C1 segment of cervical spinal cord (tissue), 14 donors: ENCODE measurements around the gene PRTFDC1.

Source experiments
- DNase-seq, 14 donors: peaks; one replicate each; lab custom pipeline; 2025; lab: John Stamatoyannopoulos, UW

PRTFDC1 gene

DNA sequence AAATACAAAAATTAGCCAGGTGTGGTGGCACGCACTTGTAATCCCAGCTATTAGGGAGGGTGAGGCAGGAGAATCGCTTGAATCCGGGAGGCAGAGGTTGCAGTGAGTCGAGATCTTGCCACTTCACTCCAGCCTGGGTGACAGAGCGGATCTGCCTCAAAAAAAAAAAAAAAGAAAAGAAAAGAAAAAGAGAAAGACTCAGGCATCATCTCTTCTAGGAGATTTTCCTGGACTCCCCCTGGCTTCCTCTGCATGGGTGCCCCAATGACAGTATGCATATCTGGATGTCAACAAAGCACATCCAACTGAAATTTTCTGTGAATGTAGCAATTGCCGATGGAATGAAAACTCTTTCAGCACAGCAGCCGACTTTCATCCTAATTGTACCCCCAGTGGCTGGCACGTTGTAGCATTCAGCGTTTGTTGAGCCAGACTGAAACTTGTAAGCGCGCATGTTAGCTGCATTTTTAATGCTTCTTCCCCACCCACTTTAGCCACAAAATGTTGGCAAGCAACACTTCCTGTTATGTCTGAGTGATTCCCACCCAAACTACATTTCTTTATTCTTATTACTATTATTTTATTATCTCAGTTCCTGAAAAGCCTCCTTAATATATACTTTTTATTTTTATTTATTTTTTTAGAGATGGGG lies 70.2 kb downstream of the PRTFDC1 start:
- DNase-seq: no peak

DNA sequence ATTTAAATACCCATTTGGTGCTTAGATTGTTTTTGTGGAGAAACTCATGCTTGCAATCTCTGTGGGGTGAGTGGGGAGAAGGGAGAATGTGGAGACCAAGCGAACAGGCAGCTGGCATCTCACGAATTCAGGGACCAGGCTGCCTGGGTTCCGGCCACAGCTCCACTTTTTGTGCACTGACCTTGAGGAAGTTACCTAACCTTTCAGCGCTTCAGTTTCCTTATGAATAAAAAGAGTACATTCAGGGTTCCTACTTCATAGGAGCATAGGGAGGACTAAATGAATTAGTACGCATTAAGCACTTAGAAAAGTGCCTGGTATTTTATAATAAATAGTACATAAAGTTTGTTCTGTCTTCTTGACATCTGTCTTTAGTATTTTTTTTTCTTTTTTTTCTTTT lies 72.5 kb downstream of the PRTFDC1 start:
- no peak for DNase-seq

DNA sequence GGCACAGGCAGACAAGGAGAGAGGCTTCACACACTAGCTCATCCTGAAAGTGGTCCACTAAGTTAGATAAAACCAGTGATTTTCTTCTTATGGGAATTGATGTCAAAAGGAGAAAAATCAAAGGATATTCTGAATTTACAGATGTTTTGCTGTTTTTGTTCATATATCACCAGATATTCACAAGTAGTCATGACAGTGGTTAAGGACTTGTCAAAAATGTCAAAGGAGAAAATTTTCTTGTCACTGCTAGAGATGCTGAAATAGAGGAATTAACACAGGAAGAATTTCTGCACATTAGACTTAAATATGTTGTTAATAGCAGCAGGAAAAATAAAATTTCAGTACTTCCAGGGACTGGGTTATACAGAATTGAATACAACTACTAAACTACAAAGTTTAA lies 78.3 kb downstream of the PRTFDC1 start:
- no peak for DNase-seq

DNA sequence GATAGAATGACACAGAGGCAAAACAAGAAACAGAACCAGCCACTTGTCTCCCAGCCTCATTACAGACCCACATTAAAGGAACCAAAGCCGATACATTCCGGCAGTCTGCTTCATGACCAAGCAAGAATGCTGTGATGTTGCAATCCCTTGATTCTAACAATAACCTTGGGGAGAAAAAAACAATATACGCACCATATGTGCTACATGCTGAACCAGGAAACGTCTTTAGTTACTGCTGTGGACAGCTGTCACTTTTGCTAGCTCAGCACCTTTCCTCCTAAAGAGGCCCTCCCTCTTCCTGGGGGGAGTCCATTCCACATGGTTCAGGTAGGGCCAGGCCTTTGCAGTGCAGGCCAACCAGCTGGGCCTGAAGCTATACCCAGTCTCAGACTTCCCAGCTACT lies 79.1 kb downstream of the PRTFDC1 start:
- peak in 4 of 14 donors; percentile 23 to 36 (median 33) for DNase-seq

DNA sequence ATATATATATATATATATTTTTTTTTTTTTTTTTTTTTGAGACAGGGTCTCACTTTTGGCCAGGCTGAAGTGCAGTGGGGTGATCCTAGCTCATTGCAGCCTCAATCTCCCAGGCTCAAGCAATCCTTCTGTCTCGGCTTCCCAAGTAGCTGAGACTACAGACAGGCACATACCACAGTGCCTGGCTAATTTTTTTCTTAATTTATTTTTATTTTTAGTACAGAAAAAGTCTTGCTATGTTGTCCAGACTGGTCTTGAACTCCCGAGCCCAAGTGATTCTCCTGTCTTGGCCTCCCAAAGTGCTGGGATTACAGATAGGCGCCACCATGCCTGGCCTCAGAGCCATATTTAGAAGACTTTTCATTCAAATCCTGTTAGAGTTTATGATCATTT lies 79.6 kb downstream of the PRTFDC1 start:
- DNase-seq: no peak

DNA sequence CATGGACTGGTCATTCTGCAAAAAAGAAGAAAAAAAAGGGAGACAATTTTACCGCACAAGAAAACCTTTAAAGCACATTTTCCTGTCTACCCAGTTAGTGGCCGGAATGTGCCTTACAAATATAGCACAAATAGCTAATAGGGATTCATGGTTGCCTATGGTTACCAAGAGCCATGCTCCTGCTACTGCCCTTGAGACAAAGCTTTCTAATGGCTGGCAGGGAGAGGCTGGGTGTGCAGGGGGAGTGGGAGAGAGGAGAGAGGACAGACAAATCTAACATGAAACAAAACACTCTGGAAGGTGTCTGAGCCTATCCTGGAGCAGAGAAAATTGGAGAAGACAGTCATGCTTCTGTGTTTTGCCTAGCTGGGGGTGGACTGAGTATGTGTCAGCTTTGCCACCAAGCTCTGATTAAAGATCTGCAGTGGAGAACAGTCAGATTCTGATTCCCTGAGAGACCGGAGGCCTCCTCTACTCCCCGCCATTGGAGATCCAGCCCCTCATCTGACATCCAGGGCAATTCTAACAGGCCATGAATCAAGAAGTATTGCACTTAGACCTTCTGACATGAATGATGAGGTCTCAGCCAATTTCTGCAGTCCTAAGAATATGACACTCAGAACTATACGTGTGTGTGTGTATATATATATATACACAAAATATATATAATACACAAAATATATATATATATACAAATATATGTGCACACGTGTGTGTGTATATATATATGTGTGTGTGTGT lies 80.2 kb downstream of the PRTFDC1 start:
- DNase-seq: peak in 9 of 14 donors; percentile 12 to 72 (median 49)

DNA sequence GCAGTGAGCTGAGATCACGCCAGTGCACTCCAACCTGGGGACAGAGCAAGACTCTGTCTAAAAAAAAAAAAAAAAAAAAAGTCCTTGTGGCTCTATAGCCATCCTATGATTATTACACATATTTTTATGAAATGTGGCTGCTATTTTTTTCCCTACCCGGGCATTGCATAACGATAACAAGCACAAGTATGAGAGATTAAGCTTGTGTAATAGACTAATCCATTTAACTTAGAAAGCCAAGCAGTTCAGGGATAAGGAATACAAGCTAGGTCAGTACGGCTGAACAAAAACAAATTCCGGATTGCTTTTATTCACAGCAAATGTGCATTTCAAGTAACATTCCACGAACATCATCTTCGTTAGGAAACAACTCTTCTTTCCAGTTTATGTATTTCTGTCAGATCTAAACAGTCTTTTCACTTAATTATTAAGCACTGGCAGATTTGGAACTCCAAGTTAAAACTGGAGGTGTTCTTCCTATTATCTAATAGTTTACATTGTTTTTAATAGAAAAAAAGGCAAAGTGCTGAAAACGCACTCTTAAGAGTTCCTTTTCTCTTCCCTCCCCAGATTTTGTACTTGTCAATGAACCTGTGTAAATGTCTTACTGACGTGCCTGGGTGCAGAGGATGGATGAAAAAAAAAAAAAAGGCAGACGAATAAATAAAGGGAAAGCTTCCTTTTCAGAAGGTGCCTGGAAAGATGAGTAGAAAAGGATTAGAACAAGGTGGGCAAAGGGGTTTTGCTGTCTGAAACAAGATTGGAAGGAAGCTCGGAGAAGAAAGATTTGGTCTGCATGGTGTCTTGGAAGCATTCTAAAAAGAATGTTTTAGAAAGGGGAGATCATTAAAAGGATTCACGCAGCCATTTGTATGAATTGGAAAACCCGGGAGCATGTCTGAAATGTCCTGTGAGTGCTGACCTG lies 81.1 kb downstream of the PRTFDC1 start:
- DNase-seq: peak in 1 of 14 donors; percentile 49

DNA sequence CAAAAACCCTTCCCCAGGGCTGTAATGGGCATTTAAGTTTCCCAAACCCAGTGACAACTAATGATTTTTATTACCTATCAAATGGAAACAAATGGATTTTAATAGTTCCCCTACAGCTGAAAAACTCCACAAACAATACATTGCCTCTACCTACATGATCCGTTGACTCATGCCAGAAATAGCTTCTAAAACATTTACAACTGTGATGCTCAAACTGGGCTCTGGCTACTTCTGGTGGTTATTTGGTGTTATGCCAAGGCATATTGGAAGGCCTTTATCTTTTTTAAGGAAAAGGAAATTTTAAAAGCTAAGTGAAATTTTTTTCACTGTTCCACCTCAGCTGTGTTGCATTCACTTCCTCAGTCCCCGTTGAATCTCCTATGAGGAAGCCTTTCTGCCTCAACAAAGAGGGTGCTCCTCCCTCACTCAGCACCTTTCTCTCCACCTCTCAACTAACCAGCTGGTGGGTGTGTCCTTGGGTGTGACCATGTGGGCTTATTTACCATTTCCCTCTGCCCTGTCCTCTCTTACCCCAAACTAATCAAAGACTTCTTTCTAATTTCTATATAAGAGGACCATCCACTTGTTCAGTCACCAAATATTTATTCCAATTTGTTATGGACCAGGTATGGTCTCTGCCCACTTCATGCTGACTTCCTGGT lies 82.9 kb downstream of the PRTFDC1 start:
- no peak for DNase-seq

DNA sequence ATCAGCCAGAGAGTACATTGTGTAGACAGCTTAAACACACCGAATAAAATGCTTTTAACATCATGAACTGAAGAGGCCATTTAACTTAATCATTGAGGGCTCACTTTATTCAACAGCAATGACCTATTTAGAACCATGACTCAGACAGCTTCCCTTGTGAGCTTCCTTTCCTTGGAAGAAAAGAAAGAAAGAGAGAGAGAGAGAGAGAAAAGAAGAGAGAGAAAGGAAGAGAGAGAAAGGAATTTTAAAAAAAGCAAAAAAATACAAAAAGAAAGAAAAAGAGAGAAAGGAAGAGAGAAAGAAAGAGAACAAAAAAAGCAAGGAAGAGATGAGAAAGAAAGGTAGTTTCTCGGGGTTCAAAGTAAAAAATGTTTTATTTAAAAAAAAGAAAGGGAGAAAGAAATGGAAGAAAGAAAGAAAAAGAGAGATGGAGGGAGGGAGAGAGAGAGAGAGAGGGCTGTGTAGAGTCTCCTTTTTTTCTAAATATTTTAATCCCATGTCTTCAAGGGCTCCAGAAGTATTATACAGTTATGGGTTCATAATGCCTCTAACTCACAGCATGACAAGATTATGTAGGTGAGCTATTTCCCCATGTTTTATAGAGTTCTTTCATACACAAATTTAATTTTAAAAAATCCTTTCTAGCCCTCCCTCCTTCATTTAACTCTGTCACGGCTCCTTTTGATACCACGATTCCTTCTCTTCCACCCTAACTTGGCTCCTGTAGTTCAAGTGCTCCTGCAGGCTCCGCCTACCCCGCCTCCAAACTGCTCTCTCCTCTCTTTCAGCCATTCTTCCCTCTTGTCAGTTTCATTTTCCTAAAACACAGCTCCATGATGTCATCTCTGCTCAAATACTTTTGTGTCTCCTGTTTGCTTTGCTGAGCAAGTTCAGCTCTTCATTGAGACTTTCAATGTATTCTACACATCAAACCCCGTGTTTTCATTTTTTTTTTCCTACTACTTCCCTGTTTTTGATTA lies 85.5 kb downstream of the PRTFDC1 start:
- DNase-seq: peak in 9 of 14 donors; percentile 13 to 62 (median 33)

DNA sequence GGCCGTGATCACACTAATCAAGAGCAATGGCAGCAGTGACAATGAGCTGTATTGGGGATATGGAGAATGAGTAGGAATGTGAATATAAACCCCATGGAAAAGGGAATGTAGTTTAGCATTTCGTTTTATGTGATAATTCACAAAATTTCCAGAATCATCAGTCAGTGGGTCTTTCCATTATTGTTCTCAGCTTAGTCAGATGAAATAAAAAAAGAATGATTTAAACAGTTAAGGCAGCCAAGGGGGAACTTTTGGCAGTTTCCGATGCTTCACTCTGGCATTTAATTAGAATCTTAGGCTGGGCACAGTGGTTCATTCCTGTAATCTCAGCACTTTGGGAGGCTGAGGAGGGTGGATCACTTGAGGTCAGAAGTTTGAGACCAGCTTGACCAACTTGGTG lies 86.6 kb downstream of the PRTFDC1 start:
- no peak for DNase-seq

DNA sequence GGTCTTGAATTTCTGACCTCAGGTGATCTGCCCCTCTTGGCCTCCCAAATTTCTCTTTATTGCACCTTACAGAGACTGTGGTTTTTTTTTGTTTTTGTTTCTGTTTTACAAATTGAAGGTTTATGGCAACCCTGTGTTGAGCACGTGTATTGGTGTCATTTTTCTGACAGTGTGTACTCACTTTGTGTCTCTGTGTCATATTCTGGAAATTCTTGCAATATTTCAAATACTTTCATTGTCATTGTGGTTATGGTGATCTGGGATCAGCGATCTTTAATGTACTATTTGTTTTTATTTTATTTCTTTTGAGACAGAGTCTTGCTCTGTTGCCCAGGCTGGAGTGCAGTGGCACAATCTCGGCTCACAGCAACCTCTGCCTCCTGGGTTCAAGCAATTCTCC lies 89.8 kb downstream of the PRTFDC1 start:
- DNase-seq: no peak

DNA sequence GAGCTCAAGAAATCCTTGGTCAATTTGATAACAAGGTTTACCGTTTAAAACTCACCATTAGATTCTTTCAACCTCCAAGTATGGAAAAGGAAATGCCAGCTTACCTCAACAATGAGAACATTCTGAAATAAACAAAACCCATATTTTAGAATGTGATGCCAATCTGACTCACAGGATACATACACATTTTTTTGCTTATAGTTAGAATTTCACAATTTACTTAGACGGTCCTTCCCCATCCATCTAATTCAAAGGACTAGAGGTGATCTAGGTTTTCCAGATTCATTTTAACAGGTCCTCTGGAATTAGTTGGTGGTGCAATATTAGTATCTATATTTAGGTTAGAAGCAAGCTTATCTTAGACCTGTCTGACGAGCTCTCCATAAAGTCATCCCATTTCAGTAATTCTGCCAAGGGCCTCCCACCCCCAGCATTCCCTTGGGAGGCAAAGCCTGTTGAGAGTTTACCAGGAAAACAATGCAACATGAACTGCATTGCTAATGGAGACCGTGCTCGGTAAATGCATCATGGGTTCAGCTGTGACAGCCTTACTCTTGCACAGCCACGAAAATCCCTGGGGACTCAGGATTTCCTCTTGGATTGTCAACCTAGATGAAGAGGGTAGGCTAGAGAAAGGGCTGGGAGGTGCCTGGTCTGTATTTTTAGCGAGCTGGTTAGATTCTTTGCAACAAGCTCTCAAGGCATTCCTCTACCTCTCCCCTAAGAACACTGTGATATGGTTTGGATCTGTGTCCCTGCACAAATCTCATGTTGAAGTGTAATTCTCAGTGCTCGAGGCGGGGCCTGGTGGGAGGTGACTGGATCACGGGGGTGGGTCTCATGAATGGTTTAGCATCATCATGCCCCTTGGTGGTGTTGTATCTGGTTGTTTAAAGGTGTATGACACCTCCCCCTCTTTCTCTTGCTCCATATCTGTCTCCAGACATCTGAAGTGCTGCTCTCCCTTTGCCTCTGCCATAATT lies 93.8 kb downstream of the PRTFDC1 start:
- DNase-seq: no peak

DNA sequence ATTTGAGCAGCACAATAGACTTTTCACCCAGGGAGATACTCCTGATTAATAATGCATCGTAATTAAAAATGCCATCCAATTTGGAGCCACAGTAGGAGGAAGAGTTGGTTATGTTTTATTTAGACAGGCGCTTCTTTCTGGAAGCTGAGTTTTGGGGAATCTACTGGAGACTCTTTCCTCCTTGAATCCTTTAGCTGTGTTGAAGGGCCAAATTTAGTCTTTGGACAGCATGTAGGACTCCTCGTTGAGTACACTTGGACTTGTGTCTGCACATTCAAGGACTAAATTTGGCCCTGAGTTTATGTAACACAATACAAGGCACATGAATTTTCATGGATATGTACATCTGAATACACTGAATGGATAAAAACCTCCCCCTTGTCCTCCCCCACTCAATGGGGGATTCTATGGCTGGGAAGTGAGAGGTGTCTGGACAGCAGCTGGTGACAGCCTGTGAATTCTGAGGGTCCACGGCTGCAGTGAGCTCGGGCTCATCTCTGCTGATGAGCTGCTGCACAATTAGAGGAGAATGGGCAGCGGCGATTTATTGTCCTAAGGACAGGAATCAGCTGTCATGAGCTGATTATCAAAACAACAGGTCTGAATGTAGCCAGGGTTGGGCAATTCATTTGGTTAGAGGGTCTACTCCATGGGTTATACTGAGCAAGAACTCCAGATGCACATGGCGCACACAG lies 95.2 kb downstream of the PRTFDC1 start:
- DNase-seq: peak in 1 of 14 donors; percentile 33

DNA sequence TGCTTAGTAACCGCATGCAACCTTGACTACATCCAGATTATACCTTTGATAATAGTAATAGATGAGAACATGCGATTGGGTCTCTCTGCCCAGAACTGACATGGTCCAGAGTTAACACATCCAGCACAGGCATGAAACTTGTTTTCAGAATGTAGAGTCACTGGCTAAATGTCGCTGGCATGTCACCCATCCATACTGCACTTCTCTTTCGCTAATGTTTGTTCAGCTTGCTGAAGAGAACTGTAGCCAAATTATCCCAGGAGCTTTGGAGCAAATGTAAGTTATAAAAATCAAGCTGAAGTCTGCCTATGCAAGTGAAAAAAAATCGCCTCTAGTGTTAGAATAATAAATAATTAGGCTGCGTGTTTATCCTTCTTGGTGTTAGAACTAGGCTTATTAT lies 98.2 kb downstream of the PRTFDC1 start:
- no peak for DNase-seq

DNA sequence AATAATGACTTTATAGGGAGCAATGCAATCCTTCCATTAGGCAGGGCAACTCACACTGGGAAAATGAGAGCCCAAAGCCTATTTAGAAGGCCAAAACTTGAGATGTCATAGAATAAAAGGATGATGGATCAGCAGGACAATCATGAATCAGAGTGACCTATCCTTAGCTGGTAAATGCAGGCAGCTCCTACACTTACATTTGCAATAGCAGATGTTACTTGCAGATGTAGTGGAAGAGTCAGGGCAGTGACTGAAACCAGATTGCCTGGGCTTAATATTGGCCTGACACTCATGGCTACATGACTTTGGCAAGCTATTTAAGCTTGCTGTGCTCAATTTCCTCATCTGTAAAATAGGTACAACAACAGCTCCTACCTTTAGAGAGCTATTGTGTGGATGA lies 98.7 kb downstream of the PRTFDC1 start:
- no peak for DNase-seq

DNA sequence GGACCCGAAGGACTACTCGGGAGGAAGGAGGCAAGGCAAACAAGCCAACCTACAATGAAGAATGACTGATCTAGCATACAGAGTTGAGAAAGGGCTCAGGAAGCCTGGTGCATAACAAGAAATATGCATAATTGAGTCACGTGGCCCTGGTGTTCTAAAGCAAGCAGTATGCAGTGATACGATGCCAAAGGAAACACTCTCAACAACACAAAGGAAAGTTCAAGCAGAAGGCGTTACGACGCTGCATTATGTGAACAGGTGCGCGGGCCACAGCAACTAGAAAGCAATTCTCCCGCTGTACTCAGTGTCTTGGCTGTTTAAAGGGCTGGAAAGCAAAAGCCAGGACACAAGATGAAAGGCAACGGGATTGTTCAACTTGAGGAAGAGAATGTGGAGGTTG lies 100.8 kb downstream of the PRTFDC1 start:
- DNase-seq: no peak

DNA sequence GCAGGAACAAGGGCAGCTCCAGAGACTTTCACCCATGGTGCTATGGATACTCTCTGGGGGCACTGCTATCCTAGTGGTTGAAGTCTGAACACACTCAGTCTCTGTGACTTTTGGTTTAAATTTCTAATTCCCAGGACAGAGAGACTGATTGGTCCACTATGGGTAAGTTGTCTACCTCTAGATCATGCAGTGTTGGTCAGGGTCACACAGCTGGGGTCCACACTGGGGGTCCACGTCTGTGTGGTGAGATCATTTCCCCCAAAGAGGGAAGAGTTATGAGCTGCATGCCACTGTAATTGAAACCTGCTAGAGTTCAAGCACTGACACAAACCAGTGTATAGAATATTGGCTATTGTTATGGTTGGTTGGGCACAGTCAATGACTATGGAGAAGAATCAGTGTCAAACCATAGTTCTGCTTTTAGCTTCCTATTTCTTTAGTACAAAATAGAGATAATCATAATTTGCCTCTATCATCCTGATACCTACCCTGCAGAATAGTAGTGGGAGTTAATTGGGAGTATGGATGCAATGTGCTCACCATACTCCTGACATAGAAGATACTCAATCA lies 101.6 kb downstream of the PRTFDC1 start:
- no peak for DNase-seq
